Suppressor macrophage (primary cell): ENCODE data around the gene GAPT.

Experiments used
- DNase-seq, 4 experiments: peaks; one replicate each; pipeline ENCODE4 v3.0.0-alpha.2; 2020 to 2022

GAPT gene

GRCh38 chr5:58462154-58462553 lies 29.1 kb upstream of the GAPT start:
- DNase-seq = peak; percentile 14 to 51 (median 41)

GRCh38 chr5:58462623-58463230 lies 28.5 kb upstream of the GAPT start:
- peak; percentile 61 to 81 (median 76) for DNase-seq

DNA sequence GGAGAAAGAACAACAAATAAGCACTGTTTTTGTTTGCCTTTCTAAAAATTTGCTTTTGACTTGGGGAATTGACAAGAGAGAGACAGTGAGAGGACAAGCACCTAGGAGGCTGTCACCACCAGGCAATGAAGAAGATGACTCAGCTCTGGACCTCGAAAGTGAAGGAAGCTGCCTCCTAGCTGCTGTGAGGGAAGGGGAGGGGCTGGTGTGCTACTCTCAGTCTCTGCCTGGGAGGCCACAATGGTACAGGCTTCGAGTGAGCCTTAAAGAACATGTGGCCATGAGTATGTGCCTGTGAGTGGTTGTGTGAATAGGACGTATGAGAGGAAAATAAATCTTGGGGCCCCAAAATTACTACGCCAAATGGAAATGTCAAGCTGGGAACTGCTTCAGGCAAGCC lies 24.3 kb upstream of the GAPT start:
- DNase-seq = peak; percentile 33 to 69 (median 62)

- DNase-seq = peak; percentile 14 to 67 (median 32)
Observed at GRCh38 chr5:58469896-58470295, 21.3 kb upstream of the GAPT start.

GRCh38 chr5:58475404-58475803 lies 15.8 kb upstream of the GAPT start:
- no peak for DNase-seq

DNA sequence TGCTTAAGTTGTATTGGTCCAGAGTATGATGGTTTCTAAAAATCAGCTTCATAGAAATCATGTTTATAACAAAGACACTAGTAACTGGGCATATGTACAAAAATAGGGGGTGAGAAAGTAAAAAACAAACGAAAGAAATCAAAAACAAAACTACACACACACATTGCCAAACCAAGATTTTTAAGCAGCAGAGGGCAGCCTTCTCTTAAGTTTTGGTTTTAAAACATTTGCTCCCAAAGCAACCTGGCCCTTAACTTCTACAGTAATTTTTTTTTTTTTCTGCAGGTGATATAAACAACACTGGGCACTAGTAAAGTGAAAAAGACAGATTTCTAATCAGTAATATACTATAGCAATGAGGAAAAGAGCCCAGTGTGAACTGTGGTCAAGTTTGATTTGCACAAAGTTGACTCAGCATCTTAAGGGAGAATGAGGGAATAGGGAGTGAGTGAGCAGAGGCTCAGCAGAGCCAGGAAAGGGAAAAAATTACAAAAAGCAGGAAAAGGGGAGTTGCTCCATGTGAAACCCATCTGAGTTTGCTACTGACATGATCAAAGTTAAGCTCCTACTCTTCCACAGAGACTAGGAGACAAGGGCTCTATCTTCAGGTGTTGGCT lies 13.4 kb upstream of the GAPT start:
- peak in 2 of 4 experiments; percentile 43 to 52 for DNase-seq

DNA sequence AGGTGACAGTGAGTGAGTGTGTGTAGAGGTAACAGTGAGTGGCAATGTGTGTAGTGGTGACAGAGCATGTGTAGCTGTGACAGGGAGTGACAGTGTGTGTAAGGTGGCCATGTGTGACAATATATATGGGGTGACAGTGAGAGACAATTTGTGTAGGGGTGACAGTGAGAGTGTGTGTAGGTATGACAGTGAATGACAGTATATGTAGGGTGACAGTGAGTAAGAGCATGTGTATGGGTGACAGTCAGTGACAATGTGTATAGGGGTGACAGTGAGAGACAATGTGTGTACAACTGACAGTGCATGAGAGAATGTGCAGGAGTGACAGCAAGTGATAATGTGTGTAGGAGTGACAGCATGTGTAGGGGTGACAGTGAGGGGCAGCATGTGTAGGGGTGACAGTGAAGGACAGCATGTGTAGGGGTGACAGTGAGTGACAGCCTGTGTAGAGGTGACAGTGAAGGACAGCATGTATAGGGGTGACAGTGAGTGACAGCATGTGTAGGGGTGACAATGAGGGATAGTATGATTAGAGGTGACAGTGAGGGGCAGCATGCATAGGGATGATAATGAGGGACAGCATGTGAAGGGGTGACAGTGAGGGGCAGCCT lies 10.1 kb upstream of the GAPT start:
- DNase-seq = no peak

DNA sequence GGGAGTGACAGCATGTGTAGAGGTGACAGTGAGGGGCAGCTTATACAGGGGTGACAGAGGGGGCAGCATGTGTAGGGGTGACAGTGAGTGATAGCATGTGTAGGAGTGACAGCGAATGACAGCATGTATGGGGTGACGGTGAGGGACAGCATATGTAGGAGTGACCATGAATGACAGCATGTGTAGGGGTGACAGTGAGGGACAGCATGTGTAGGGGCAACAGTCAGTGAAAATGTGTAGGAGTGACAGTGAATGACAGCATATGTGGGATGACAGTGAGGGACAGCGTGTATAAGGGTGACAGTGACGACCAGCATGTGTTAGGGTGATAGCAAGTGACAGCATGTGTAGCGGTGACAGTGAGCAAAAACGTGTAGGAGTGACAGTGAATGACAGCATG lies 9.4 kb upstream of the GAPT start:
- no peak for DNase-seq

DNA sequence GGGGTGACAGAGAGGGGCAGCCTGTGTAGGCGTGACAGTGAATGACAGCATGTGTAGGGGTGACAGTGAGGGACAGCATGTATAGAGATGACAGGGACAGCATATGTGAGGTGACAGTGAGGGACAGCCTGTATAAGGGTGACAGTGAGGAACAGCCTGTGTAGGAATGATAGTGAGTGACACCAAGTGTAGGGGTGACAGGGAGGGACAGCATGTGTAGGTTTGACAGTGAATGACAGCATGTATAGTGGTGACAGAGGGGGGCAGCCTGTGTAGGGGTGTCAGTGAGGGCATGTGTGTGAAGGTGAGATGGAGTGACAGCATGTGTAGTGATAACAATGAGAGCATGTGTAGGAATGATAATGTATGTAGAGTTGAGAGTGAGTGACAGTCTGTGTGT lies 8.7 kb upstream of the GAPT start:
- no peak for DNase-seq

DNA sequence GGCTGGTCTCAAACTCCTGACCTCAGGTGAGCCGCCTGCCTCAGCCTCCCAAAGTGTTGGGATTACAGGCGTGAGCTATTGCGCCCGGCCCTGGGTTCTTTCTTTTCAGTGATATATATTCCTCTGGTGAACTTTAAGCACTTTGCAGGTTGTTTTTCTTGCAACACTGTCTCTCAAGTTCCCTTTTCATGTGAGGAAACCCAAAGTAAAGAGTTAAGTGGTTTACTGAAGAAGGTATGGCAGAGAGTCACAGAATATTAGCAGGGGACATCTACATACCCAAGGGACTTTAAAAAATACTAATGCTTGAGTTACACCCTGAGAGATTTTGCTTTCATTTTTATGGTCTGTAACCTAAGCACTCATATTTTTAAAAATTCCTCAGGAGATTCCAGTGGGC lies 6.7 kb upstream of the GAPT start:
- peak in 1 of 4 experiments; percentile 6 for DNase-seq

DNA sequence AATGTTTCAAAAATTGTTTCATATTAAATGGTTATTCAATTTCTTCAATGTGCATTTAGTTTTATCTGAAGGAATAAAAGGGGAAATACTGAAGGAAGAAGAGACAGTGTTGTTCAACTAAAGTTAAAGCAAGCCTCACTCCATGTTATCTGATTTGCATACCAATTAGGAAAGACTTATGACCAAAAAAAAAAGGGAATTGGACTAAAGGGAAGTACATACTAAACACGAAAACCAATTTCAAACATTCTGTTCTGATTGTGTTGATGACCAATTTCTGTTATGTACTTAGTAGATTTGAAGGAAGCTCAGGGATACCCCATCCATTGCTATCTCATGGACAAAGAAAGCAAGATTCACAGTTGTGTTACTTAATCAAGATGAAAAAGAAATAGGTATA lies 4.9 kb upstream of the GAPT start:
- DNase-seq = peak in 2 of 4 experiments; percentile 56 to 60

DNA sequence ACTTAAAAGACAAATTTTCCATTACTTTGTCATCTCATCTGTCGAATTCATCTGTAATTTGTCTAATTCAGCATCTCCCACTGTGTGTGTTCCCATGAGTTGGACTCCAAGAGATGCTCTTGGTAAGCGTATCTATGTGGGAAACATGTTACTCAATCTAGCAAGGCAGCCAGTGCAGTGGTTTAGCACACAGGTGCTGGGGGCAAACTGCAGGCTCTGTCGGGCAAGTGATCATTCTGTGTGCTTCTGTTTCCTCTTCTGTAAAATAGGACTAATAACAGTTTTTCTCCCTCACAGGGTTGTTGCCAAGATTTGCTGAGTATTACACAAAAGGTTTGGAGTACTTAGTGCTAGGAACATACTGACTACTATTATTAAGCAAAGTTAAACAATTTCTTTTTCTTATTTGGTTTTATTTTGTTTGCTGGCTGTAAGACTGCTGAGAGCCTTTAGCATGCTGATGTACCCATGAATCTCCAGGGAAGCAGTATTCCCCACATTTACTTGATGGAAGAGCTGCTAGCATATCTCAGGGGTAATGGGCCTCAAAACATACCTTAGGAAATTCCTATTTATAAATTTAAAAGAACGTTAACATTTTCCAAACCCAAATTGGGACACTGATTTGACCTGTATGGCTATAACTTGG lies 709 bp upstream of the GAPT start:
- peak; percentile 22 to 37 (median 31) for DNase-seq

- DNase-seq = no peak
Observed at GRCh38 chr5:58493141-58493540, 1.9 kb downstream of the GAPT start.

DNA sequence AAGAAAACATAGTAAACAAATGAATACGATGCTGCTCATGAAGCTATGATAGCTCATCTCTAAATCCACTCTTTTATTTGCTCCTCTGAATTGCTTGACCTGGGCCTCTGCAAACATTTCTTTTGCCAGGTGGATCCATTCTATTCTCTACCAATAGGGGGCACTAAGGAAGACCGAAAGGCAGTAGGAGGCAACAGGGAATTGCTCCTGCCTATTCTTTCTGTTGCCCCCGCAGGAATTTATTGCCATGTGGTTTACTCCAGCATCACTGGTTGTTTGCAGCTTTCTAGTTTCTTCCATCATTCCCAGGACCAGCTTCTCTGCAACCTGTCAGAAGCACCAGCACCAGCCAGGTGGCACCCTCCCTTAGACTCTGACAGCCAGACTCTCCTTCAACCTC lies 5.3 kb downstream of the GAPT start:
- DNase-seq = no peak

GRCh38 chr5:58497386-58497785 lies 6.2 kb downstream of the GAPT start:
- DNase-seq = no peak

- DNase-seq = no peak
Observed at GRCh38 chr5:58497921-58498320, 6.7 kb downstream of the GAPT start.

DNA sequence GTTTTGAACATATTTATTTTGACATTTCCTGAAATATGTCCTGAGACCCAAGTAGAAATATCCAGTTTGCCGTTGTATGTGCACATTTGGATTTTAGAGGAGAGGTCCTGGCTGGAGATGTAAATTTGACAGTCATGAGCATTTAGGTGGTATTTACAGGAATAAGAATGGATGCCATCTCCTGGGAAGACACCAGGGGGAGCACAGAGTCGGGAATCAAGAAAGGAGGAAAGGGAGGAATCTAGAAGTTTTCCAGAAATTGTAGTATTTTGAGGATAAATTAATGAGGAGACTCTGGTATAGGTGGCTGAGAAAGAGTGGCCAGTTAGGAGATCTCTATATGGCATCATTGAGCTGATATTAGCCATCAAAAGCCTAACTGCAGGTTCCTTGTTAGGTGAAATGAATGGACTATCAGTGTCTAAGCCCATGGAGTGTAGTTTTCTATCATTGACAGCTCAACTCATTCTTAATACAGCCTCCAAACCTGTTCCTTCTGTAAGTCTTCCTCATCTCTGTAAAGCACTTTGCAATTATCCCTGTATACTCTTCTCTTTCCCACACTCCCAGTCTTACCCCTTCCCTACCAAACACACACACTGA lies 7.2 kb downstream of the GAPT start:
- peak; percentile 12 to 52 (median 38) for DNase-seq

DNA sequence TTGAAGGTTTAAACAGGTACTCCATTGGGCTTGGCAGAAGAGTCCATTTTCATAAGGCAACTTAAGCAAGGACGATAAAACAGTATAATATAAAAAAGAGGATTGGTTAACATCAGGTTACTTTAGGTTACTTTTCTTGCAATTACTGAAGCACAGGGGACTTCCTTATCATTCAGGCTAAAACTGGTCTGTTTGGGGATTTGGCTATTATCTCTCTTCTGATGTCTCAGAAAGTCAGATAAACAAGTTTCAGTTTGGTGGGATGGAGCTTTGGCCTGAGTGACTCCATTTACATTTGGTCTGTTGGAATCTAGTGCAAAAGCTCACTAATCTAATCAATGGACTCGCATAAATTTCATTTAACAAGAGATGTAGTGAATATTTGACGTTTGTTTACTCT lies 8.0 kb downstream of the GAPT start:
- no peak for DNase-seq

DNA sequence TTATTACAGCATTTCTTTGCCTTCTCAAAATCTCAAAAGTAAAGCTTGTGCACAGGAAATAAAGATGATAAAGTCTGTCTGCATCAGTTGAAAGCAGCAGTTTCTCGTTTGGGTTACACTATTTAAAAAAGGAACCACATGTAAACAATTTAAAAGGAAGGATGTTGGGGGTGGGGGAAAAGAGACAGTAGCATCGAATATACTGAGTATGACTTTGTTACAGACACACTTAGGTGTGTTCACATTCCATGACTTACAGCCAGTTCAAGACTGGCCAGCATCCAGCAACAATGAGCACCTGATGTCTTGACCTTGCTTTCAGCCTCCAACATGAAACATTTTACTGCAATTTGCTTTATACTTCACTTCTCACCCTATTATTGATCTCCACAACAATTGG lies 8.7 kb downstream of the GAPT start:
- peak in 2 of 4 experiments; percentile 6 to 41 for DNase-seq

DNA sequence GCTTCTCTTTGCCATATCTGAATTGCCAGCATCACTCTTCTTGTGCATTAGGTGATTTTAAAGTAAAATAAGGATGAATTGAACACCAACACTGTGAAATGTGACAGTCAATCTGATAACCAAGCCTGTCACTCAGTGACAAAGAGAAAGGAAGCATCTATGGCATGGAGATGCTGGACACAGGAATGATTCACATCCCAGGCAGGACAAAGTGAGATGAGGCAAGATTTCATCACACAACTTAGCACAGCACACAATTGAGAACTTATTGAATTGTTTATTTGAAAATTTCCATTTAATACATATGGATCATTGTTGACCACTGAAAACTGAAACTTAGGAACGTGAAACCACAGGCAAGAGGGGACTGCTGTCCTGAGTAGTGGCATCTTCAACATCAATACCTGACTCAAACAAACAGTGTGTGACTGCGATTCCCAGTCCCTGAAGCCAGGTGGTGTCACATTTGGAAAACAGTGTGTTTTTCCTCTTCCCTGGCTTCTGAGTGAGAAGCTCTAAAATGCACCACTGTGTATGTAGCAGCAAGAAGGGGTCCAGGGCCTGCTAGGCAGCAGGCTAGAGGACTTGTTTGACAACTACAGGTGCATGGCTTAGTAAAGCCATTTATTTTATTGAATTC lies 10.7 kb downstream of the GAPT start:
- DNase-seq = no peak

GRCh38 chr5:58503390-58504046 lies 12.3 kb downstream of the GAPT start:
- no peak for DNase-seq

DNA sequence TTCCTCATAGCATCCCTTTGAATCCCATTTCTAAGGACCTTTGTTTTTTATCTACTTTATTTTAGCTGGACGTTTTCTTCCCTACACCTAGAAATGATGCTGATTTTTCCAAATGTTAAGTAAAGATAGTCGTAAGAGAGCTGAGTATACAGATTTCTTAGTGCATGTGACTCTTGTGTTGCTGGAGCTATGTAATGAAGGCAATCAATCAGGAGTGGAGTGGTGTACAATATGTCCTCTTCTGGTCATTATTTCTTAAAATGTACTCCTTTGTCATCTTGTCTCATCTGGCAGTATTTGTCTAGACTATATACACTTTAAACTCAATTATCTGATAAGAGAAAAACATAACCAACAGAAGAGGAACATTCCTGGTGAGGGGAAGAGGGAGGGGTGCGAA lies 13.5 kb downstream of the GAPT start:
- no peak for DNase-seq
